HepG2 (cell line): ENCODE results near the gene FAM124A. TPM values are rescaled to one million over a fixed set of nuclear protein-coding genes. Genes with fewer than 3 reads are reported as not detected.

ENCODE experiments used
- AFF4 ChIP-seq: sonication (generic); formaldehyde crosslinking; IDR thresholded peaks from 2 replicates; pipeline ENCODE4 v1.4.0; 2020; ENCODE audit warnings: missing genetic modification reagents
- CEBPG ChIP-seq: IDR thresholded peaks from 2 replicates; pipeline ENCODE4 v1.6.1; 2016
- EZH2 ChIP-seq: conservative IDR thresholded peaks from 2 replicates; pipeline ENCODE4 v1.6.1; 2012; ENCODE audit warnings: mild to moderate bottlenecking, low read depth, low read length, moderate library complexity
- FLYWCH1 ChIP-seq: sonication (generic); formaldehyde crosslinking; IDR thresholded peaks from 2 replicates; pipeline ENCODE4 v1.8.1; 2023; ENCODE audit warnings: mild to moderate bottlenecking, missing genetic modification reagents
- PHB2 ChIP-seq: fragments of 450-650 bp; IDR thresholded peaks from 2 replicates; pipeline ENCODE4 v1.6.1; 2018; ENCODE audit not compliant: partially characterized antibody
- SMAD1 ChIP-seq: sonication (generic); formaldehyde crosslinking; IDR thresholded peaks from 2 replicates; pipeline ENCODE4 v1.4.0; 2020; ENCODE audit warnings: missing genetic modification reagents, low read depth, mild to moderate bottlenecking, borderline replicate concordance
- SNAPC4 ChIP-seq: sonication (generic); formaldehyde crosslinking; IDR thresholded peaks from 2 replicates; pipeline ENCODE4 v1.4.0; 2020; ENCODE audit warnings: mild to moderate bottlenecking, missing genetic modification reagents
- ZBTB25 ChIP-seq: IDR thresholded peaks from 2 replicates; pipeline ENCODE4 v1.6.1; 2018; ENCODE audit warnings: missing genetic modification reagents
- ZBTB42 ChIP-seq: sonication (generic); formaldehyde crosslinking; IDR thresholded peaks from 2 replicates; pipeline ENCODE4 v1.5.0; 2020; ENCODE audit warnings: mild to moderate bottlenecking, missing genetic modification reagents
- ZNF703 ChIP-seq: sonication (generic); formaldehyde crosslinking; IDR thresholded peaks from 2 replicates; pipeline ENCODE4 v1.5.1; 2020; ENCODE audit warnings: missing genetic modification reagents, mild to moderate bottlenecking, moderate library complexity, borderline replicate concordance
- ZNF891 ChIP-seq: sonication (generic); formaldehyde crosslinking; IDR thresholded peaks from 2 replicates; pipeline ENCODE4 v1.5.0; 2020; ENCODE audit warnings: mild to moderate bottlenecking, missing genetic modification reagents
- polyA plus RNA-seq, 8 experiments: library from polyadenylated mRNA; depleted of rRNA in 3 of 8; stranded (reverse) in 7 of 8; unstranded in 1 of 8; fragments of >200 nt; fragmentation: Illumina TruSeq in 4 of 8; extraction: Trizol in 4 of 8; gene quantifications; 2 replicates each; pipeline versions ENCODE4 v1.2.1 to v1.2.3, GENCODE V29; 2011 to 2016; ENCODE audit warnings: low read depth in 4 of 8, missing spikeins in 1 of 8, mixed read lengths in 1 of 8; ENCODE audit not compliant: insufficient read depth in 1 of 8
- total RNA-seq, 5 experiments: library from RNA; depleted of rRNA; stranded (reverse); fragments of >200 nt; fragmentation: Illumina TruSeq; extraction: Trizol; gene quantifications; 2 replicates each; pipeline ENCODE4 v1.2.3, GENCODE V29; 2016; ENCODE audit warnings: low read depth in 1 of 5
- TF ChIP-seq, protein P1 (sequence below): sonication (generic); formaldehyde crosslinking; IDR thresholded peaks from 2 replicates; pipeline ENCODE4 v1.5.1; 2020; ENCODE audit warnings: missing genetic modification reagents, mild to moderate bottlenecking, borderline replicate concordance
- TF ChIP-seq, protein P2 (sequence below): sonication (generic); formaldehyde crosslinking; IDR thresholded peaks from 2 replicates; pipeline ENCODE4 v1.5.0; 2020; ENCODE audit warnings: missing genetic modification reagents

FAM124A gene
- total and polyA plus RNA-seq, 2 of the 13 experiments (the other 11 are each of a cell fraction or from before 2014, with no cell fraction given): not detected

- TF ChIP-seq ZNF703 (CRISPR knock-in tag): no peak
- TF ChIP-seq SMAD1 (CRISPR knock-in tag): no peak
- no peak for TF ChIP-seq SNAPC4
- TF ChIP-seq CEBPG (CRISPR knock-in tag): no peak
- TF ChIP-seq ZBTB42 (CRISPR knock-in tag): no peak
- TF ChIP-seq FLYWCH1 (CRISPR knock-in tag): no peak
- no peak for TF ChIP-seq ZNF891
- TF ChIP-seq EZH2: no peak
- TF ChIP-seq ZBTB25 (CRISPR knock-in tag): no peak
- TF ChIP-seq, protein P1, sequence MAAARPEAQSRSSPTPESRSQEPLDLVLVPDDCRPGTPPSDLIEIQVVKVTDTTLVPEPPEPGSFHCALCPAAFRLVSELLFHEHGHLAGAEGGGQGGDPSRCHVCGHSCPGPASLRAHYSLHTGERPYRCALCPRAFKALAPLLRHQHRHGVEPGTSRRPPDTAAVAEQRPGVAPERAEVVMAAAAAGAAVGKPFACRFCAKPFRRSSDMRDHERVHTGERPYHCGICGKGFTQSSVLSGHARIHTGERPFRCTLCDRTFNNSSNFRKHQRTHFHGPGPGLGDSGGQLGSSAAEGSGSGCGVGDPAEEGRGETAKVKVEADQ (CRISPR knock-in tag): no peak
- TF ChIP-seq AFF4 (CRISPR knock-in tag): no peak
- TF ChIP-seq, protein P2, sequence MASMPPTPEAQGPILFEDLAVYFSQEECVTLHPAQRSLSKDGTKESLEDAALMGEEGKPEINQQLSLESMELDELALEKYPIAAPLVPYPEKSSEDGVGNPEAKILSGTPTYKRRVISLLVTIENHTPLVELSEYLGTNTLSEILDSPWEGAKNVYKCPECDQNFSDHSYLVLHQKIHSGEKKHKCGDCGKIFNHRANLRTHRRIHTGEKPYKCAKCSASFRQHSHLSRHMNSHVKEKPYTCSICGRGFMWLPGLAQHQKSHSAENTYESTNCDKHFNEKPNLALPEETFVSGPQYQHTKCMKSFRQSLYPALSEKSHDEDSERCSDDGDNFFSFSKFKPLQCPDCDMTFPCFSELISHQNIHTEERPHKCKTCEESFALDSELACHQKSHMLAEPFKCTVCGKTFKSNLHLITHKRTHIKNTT (CRISPR knock-in tag): no peak
- TF ChIP-seq PHB2: no peak
- TF ChIP-seq, all 625 proteins: peak for 0
Observed at GRCh38 chr13:51311957-51312520, 89.8 kb downstream of the FAM124A start (continued).
